Astrocyte (in vitro differentiated cells and primary cell): Measurements from ENCODE around the gene SYTL3. TPM values are rescaled to one million over a fixed set of nuclear protein-coding genes. Genes with fewer than 3 reads are reported as not detected.

ENCODE experiments used
- DNase-seq: peaks from one replicate; pipeline ENCODE4 v3.0.0-alpha.2; 2010; ENCODE audit warnings: low read depth
- FAIRE-seq: peaks from 2 replicates; lab custom pipeline; 2011; peaks lifted over from hg19 to GRCh38; lab: Jason Lieb, UNC
- H2AFZ ChIP-seq: 2 replicates; pipeline ENCODE4 v1.6.0; 2012; ENCODE audit warnings: low read depth, low read length, inconsistent platforms
- H3K27ac ChIP-seq: 2 replicates; pipeline ENCODE4 v1.5.1; 2011; ENCODE audit warnings: low read depth, low read length, inconsistent platforms
- H3K27me3 ChIP-seq: 2 replicates; pipeline ENCODE4 v1.6.0; 2011; ENCODE audit warnings: low read length, inconsistent platforms; ENCODE audit not compliant: insufficient read depth
- H3K36me3 ChIP-seq: 2 replicates; pipeline ENCODE4 v1.5.1; 2011; ENCODE audit warnings: low read length, inconsistent platforms; ENCODE audit not compliant: insufficient read depth
- H3K4me1 ChIP-seq: 2 replicates; pipeline ENCODE4 v1.5.1; 2011; ENCODE audit warnings: low read length, inconsistent platforms; ENCODE audit not compliant: insufficient read depth
- H3K4me2 ChIP-seq: 2 replicates; pipeline ENCODE4 v1.6.0; 2012; ENCODE audit warnings: low read length, inconsistent platforms
- H3K4me3 ChIP-seq: 2 replicates; pipeline ENCODE4 v1.5.1; 2011; ENCODE audit warnings: low read depth, mild to moderate bottlenecking, low read length, inconsistent platforms; ENCODE audit not compliant: insufficient read depth
- H3K79me2 ChIP-seq: 2 replicates; pipeline ENCODE4 v1.6.0; 2012; ENCODE audit warnings: mild to moderate bottlenecking, low read length, inconsistent platforms; ENCODE audit not compliant: insufficient read depth
- H3K9ac ChIP-seq: 2 replicates; pipeline ENCODE4 v1.6.0; 2012; ENCODE audit warnings: mild to moderate bottlenecking, low read length, inconsistent platforms
- H3K9me3 ChIP-seq: 2 replicates; pipeline ENCODE4 v1.5.1; 2012; ENCODE audit warnings: low read depth, mild to moderate bottlenecking, low read length, inconsistent platforms; ENCODE audit not compliant: insufficient read depth
- H4K20me1 ChIP-seq: 2 replicates; pipeline ENCODE4 v1.6.0; 2012; ENCODE audit warnings: low read length, inconsistent platforms; ENCODE audit not compliant: insufficient read depth
- H3K27ac Mint-ChIP-seq: one replicate; pipeline ENCODE4 v1.8.0; 2021; ENCODE audit warnings: mild to moderate bottlenecking, mixed read lengths; ENCODE audit not compliant: unreplicated experiment
- H3K27me3 Mint-ChIP-seq: one replicate; pipeline ENCODE4 v1.8.0; 2021; ENCODE audit warnings: low read depth, mixed read lengths; ENCODE audit not compliant: unreplicated experiment
- H3K36me3 Mint-ChIP-seq: one replicate; pipeline ENCODE4 v1.8.0; 2021; ENCODE audit warnings: low read depth, mixed read lengths; ENCODE audit not compliant: unreplicated experiment
- H3K4me1 Mint-ChIP-seq: one replicate; pipeline ENCODE4 v1.8.0; 2021; ENCODE audit warnings: low read depth, mixed read lengths; ENCODE audit not compliant: unreplicated experiment
- H3K4me3 Mint-ChIP-seq: one replicate; pipeline ENCODE4 v1.8.0; 2021; ENCODE audit warnings: mild to moderate bottlenecking, moderate library complexity, mixed read lengths; ENCODE audit not compliant: unreplicated experiment
- H3K9me3 Mint-ChIP-seq: one replicate; pipeline ENCODE4 v1.8.0; 2021; ENCODE audit warnings: mild to moderate bottlenecking, mixed read lengths; ENCODE audit not compliant: unreplicated experiment
- EZH2 ChIP-seq: IDR thresholded peaks from 2 replicates; pipeline ENCODE4 v1.6.1; 2012; ENCODE audit warnings: mild to moderate bottlenecking, low read length, inconsistent platforms; ENCODE audit not compliant: insufficient read depth
- total RNA-seq: library from RNA; stranded (reverse); gene quantifications from 2 replicates; pipeline ENCODE4 v1.2.1, GENCODE V29; 2021
- TF ChIP-seq, protein P1 (sequence below): IDR thresholded peaks from 2 replicates; pipeline ENCODE4 v1.5.1; 2011; ENCODE audit warnings: low read depth, mild to moderate bottlenecking, inconsistent platforms, low read length, moderate library complexity; ENCODE audit not compliant: insufficient read depth

The SYTL3 gene
- total RNA-seq, 1 donor from 2014 or later = 1.2 TPM

DNA sequence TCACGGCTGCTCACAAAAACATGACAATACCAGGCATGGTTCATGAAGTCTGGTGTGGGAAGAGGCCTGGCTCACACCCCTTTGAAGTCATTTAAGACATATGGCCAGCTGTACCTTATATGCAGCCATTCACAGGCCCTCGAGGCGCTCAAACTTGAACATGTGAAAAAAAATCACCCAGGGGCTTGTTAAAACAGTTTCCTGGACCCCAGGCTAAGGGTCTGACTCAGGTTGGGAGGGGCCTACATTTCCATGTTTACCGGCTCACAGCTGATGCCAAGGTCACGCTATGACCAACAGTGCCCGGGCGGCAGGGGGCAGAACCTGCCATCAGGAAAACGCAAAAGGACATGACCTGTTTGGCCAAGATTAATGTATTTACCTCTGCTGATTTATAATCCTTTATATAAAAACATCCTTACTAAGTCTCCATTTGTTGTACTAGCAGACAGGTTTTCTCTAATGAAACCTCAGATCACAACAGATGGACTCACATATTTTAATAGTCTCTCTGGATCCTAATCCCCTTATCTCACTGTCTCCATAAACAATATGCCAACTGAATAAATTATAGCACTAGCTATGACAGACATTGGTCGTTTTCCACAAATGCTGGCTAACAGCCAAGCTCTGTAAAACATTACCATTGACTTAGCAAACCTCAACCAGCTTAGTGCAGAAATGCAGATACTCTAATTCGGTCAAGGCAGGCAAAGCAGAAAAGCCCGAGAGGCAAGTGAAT, 149.4 kb downstream of the SYTL3 start:
- Histone ChIP-seq H3K4me3 (no peak overlapping the region), H3K27me3 (no peaks in the 10 kb centered on the region), H4K20me1 (peaks cover 61% of the 10 kb centered on the region), H3K79me2 (peaks cover 97% of the 10 kb centered on the region), H3K27ac (peak overlapping the region; percentile 9), H3K9ac (no peak overlapping the region), H3K36me3 (no peaks in the 10 kb centered on the region), H3K4me2 (peak overlapping the region; percentile 17), H3K4me1 (peaks cover 38% of the 10 kb centered on the region), H3K9me3 (no peaks in the 10 kb centered on the region), H2AFZ (no peak overlapping the region)
- TF ChIP-seq, protein P1, sequence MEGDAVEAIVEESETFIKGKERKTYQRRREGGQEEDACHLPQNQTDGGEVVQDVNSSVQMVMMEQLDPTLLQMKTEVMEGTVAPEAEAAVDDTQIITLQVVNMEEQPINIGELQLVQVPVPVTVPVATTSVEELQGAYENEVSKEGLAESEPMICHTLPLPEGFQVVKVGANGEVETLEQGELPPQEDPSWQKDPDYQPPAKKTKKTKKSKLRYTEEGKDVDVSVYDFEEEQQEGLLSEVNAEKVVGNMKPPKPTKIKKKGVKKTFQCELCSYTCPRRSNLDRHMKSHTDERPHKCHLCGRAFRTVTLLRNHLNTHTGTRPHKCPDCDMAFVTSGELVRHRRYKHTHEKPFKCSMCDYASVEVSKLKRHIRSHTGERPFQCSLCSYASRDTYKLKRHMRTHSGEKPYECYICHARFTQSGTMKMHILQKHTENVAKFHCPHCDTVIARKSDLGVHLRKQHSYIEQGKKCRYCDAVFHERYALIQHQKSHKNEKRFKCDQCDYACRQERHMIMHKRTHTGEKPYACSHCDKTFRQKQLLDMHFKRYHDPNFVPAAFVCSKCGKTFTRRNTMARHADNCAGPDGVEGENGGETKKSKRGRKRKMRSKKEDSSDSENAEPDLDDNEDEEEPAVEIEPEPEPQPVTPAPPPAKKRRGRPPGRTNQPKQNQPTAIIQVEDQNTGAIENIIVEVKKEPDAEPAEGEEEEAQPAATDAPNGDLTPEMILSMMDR = peak; percentile 22
- no peak for TF ChIP-seq EZH2
- Mint-ChIP-seq H3K4me1 (peaks cover 43% of the 10 kb centered on the region), H3K27ac (peak overlapping the region; percentile 75), H3K9me3 (no peaks in the 10 kb centered on the region), H3K27me3 (no peaks in the 10 kb centered on the region), H3K36me3 (peaks cover 1% of the 10 kb centered on the region), H3K4me3 (no peak overlapping the region)
- FAIRE-seq (no peak), DNase-seq (peak; percentile 64)

DNA sequence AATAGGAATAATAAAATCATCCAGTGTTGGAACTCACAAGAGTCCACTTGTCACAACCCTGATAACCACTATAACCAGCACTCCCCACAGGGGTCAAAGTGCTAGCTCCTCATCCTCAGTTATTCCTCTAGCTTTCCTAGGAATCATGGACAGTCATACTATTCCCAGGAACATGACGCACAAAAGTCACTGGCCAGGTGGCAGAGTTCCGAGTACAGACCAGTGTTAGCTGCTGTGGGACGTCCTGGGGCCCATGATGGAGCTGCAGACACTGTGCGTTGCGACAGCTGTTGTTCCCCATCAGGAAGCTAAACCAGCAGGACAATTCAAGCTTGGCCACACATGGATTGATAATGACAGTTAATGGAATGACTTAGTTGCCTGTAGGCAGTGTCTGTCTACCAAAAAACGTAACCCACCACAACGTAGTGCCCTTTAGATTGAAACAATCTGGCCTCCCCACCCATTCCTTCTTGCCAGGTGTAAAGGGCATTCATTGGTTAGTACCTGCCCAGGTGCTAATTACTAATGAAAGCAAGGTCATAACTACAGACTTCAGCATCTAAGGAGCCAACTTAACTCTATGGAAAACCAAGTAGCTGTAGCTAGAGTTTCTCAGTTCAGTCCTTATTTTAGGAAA, 151.9 kb downstream of the SYTL3 start:
- no peak overlapping the region for H3K4me3 Mint-ChIP-seq
- peak overlapping the region; percentile 27 for H3K27ac Mint-ChIP-seq
- no peaks in the 10 kb centered on the region for H3K27me3 ChIP-seq
- no peak overlapping the region for H3K9ac ChIP-seq
- no peaks in the 10 kb centered on the region for H3K27me3 Mint-ChIP-seq
- H3K9me3 Mint-ChIP-seq = no peaks in the 10 kb centered on the region
- FAIRE-seq = no peak
- H3K9me3 ChIP-seq = no peaks in the 10 kb centered on the region
- TF ChIP-seq, protein P1 = no peak
- TF ChIP-seq EZH2 = no peak
- no peaks in the 10 kb centered on the region for H3K36me3 ChIP-seq
- no peak overlapping the region for H3K4me3 ChIP-seq
- H3K4me1 Mint-ChIP-seq = peaks cover 52% of the 10 kb centered on the region
- peaks cover 95% of the 10 kb centered on the region for H3K79me2 ChIP-seq
- H3K27ac ChIP-seq = no peak overlapping the region
- DNase-seq = no peak
- H4K20me1 ChIP-seq = peaks cover 41% of the 10 kb centered on the region
- no peak overlapping the region for H2AFZ ChIP-seq
- peaks cover 1% of the 10 kb centered on the region for H3K36me3 Mint-ChIP-seq
- H3K4me2 ChIP-seq = no peak overlapping the region
- H3K4me1 ChIP-seq = peaks cover 38% of the 10 kb centered on the region

DNA sequence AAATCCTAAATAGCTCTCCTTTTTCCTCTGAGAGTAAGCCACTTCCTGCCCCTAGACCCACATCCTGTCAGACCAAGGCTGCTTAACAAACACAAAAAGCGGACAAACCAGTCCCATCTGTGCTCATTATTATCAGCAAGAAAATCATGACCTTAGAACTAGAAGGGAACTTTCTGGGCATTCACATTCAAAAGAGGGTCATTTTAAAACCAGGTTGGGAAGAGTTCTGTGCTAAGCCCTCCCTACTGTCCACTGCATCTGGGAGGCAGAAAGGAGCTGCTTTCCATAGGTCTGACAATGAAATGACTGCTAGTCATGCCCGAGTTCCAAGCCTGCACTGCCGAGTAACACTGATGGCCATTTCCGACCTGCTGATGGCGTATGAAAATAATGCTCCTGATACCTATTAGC, 153.9 kb downstream of the SYTL3 start:
- no peak for TF ChIP-seq EZH2
- TF ChIP-seq, protein P1 = no peak
- Histone ChIP-seq H3K79me2 (peaks cover 95% of the 10 kb centered on the region), H3K4me1 (peaks cover 23% of the 10 kb centered on the region), H3K27ac (peak overlapping the region; percentile 44), H3K27me3 (no peaks in the 10 kb centered on the region), H3K9me3 (no peaks in the 10 kb centered on the region), H3K36me3 (no peaks in the 10 kb centered on the region), H3K9ac (peak overlapping the region; percentile 56), H3K4me3 (peak overlapping the region; percentile 15), H4K20me1 (peaks cover 45% of the 10 kb centered on the region), H3K4me2 (peak overlapping the region; percentile 80), H2AFZ (peak overlapping the region; percentile 38)
- DNase-seq = no peak
- Mint-ChIP-seq H3K36me3 (peaks cover 1% of the 10 kb centered on the region), H3K27ac (peak overlapping the region; percentile 21), H3K27me3 (no peaks in the 10 kb centered on the region), H3K4me3 (peak overlapping the region; percentile 1), H3K9me3 (no peaks in the 10 kb centered on the region), H3K4me1 (peaks cover 39% of the 10 kb centered on the region)
- no peak for FAIRE-seq
